Measurements from ENCODE around the gene MEX3A.

DNA sequence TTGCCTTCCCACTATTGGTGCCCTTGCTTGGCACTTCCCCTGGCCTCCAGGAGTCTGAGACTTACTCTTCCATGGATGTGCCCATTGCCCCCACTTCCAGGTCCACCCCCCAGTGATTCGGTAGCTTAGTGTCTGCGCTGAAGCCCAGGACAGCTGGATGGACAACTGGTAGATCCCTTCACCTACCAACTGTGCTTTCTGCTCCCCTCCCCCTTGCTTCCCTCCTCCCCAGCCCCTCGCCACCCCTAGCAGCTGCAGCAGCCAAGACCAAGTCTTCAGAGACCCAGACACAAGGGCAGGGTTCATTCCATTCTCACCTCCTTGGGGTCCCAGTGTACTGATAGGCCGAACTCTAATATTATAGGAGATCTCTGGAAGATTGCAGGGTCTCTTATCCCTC lies 39.2 kb upstream of the MEX3A start:
- TF ChIP-seq, protein P1, sequence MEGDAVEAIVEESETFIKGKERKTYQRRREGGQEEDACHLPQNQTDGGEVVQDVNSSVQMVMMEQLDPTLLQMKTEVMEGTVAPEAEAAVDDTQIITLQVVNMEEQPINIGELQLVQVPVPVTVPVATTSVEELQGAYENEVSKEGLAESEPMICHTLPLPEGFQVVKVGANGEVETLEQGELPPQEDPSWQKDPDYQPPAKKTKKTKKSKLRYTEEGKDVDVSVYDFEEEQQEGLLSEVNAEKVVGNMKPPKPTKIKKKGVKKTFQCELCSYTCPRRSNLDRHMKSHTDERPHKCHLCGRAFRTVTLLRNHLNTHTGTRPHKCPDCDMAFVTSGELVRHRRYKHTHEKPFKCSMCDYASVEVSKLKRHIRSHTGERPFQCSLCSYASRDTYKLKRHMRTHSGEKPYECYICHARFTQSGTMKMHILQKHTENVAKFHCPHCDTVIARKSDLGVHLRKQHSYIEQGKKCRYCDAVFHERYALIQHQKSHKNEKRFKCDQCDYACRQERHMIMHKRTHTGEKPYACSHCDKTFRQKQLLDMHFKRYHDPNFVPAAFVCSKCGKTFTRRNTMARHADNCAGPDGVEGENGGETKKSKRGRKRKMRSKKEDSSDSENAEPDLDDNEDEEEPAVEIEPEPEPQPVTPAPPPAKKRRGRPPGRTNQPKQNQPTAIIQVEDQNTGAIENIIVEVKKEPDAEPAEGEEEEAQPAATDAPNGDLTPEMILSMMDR (IDR thresholded peaks at IDR 0.05; ENCODE audit: insufficient read depth, low read depth, low read length) = no peak
- no peak for TF ChIP-seq EZH2 (IDR thresholded peaks at IDR 0.05; ENCODE audit: insufficient read depth, low read length)

Measured in astrocyte (in vitro differentiated cells and primary cell).